Measurements from ENCODE around the gene FHAD1. TPM values are rescaled to one million over a fixed set of nuclear protein-coding genes. Genes with fewer than 3 reads are reported as not detected.

FHAD1 gene
- total RNA-seq, 1 experiment from 2014 or later: 3.5 TPM

DNA sequence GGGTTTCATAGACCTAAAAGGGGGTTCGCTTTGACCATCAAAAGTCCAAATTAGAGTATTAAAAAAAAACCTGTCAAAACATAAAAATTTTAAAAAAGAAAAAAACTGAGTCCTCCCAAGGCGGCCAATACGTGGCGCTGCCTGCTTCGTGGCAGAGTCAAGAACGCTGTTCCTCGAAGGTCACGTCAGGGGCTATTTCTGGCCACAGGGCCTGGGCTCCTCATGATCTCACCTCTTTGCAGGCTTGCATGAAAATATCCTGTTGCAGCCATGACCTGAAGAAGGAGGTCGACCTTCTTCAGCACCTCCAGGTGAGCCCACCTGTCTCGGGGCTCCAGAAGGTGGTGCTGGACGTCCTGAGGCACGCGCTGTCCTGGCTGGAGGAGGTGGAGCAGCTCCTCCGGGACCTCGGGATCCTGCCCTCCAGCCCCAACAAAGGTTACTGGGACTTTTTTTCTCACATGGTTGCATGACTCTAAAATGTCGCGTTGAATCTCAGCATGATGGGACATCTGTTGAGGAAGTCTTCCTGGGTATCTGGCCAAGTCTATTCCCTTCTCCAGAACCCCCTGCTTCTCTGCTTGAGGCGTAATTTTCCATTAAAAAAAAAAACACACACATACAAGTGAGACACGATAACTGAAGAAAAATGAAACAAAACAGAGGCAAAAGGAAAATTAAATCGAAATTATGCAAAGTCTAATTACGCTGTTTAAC is 82.2 kb downstream of the FHAD1 start:
- Histone ChIP-seq H3K4me2 (ENCODE audit: low read length) (no peak overlapping the region), H4K20me1 (ENCODE audit: insufficient read depth) (no peaks in the 10 kb centered on the region), H3K9me3 (ENCODE audit: control insufficient read depth in 1 of 2, insufficient read depth in 1 of 2, low read depth in 1 of 2, low read length in 2 of 2) (no peaks in the 10 kb centered on the region), H3K27me3 (ENCODE audit: insufficient read depth, low read length) (no peaks in the 10 kb centered on the region), H2AFZ (ENCODE audit: low read depth, low read length, poor library complexity, severe bottlenecking) (no peak overlapping the region), H3K36me3 (ENCODE audit: control insufficient read depth in 1 of 2, insufficient read depth in 2 of 2, low read length in 2 of 2) (no peaks in the 10 kb centered on the region), H3K79me2 (ENCODE audit: insufficient read depth, low read length) (no peaks in the 10 kb centered on the region), H3K27ac (ENCODE audit: low read depth, low read length) (no peak overlapping the region), H3K9ac (ENCODE audit: low read length) (no peak overlapping the region), H3K9me2 (ENCODE audit: insufficient read depth) (no peaks in the 10 kb centered on the region), H3K4me3 (replicated peaks in 1 of 2; ENCODE audit: low read depth in 1 of 2, low read length in 2 of 2) (no peak overlapping the region), H3K4me1 (ENCODE audit: control insufficient read depth in 1 of 2, insufficient read depth in 2 of 2, low read length in 2 of 2) (peaks cover 0 to 13% of the 10 kb centered on the region in 2 experiments; a peak in 2 of 4 replicates)
- TF ChIP-seq POLR2A (IDR thresholded peaks at IDR 0.05; ENCODE audit: borderline replicate concordance, extremely low read depth, insufficient read depth, insufficient read length) (no peak), ZFX (IDR thresholded peaks at IDR 0.05) (no peak), EGR1 (IDR thresholded peaks at IDR 0.05; ENCODE audit: low read depth) (no peak), FOSL1 (IDR thresholded peaks at IDR 0.05; ENCODE audit: low read depth) (no peak), TCF7L2 (IDR thresholded peaks at IDR 0.05; ENCODE audit: borderline replicate concordance, extremely low read depth, insufficient read depth, insufficient read length) (no peak), SRF (IDR thresholded peaks at IDR 0.05; ENCODE audit: low read depth) (no peak)
- intact Hi-C loops (cut with micrococcal nuclease): no loop called here
- RAD21 ChIA-PET (ENCODE audit: low non-redundant PET in 1 of 2, low total read pairs in 2 of 2, uncharacterized antibody in 2 of 2, unreplicated experiment in 2 of 2): no interaction called here
- POLR2A ChIA-PET: no interaction called here
- BruUV-seq (replicated peaks): no TSS peak
- CTCF ChIA-PET: no interaction called here
- DNase-seq (ENCODE audit: low read depth, low spot score): no peak
- no peak for ATAC-seq

GRCh38 chr1:15330028-15330427 is 83.0 kb downstream of the FHAD1 start:
- H3K27ac ChIP-seq (ENCODE audit: low read depth, low read length): no peak overlapping the region
- no peak overlapping the region for H2AFZ ChIP-seq (ENCODE audit: low read depth, low read length, poor library complexity, severe bottlenecking)
- no peak overlapping the region for H3K9ac ChIP-seq (ENCODE audit: low read length)
- H3K4me1 ChIP-seq (ENCODE audit: control insufficient read depth in 1 of 2, insufficient read depth in 2 of 2, low read length in 2 of 2): peaks cover 0 to 5% of the 10 kb centered on the region in 2 experiments; a peak in 2 of 4 replicates
- no peaks in the 10 kb centered on the region for H3K9me3 ChIP-seq (ENCODE audit: control insufficient read depth in 1 of 2, insufficient read depth in 1 of 2, low read depth in 1 of 2, low read length in 2 of 2)
- no peaks in the 10 kb centered on the region for H4K20me1 ChIP-seq (ENCODE audit: insufficient read depth)
- no peak overlapping the region for H3K4me2 ChIP-seq (ENCODE audit: low read length)
- H3K4me3 ChIP-seq (replicated peaks in 1 of 2; ENCODE audit: low read depth in 1 of 2, low read length in 2 of 2): no peak overlapping the region
- RAD21 ChIA-PET (ENCODE audit: low non-redundant PET in 1 of 2, low total read pairs in 2 of 2, uncharacterized antibody in 2 of 2, unreplicated experiment in 2 of 2): no interaction called here
- TF ChIP-seq POLR2A (IDR thresholded peaks at IDR 0.05; ENCODE audit: borderline replicate concordance, extremely low read depth, insufficient read depth, insufficient read length) (no peak), ZFX (IDR thresholded peaks at IDR 0.05) (no peak), EZH2 (IDR thresholded peaks at IDR 0.05) (no peak), YY1 (IDR thresholded peaks at IDR 0.05; ENCODE audit: extremely low read depth, insufficient replicate concordance, low read depth, low read length) (no peak), ELF1 (IDR thresholded peaks at IDR 0.05; ENCODE audit: borderline replicate concordance, low read depth) (no peak), CTCF (IDR thresholded peaks at IDR 0.05 in 2 of 3, conservative IDR thresholded peaks at IDR 0.05 in 1 of 3; ENCODE audit: borderline replicate concordance in 1 of 3, insufficient read depth in 1 of 3, low read depth in 2 of 3, low read length in 2 of 3) (no peak), TCF7L2 (IDR thresholded peaks at IDR 0.05; ENCODE audit: borderline replicate concordance, extremely low read depth, insufficient read depth, insufficient read length) (no peak), SIN3A (IDR thresholded peaks at IDR 0.05; ENCODE audit: low read depth) (no peak), RAD21 (IDR thresholded peaks at IDR 0.05; ENCODE audit: low read depth) (no peak), EZH2phosphoT487 (IDR thresholded peaks at IDR 0.05; ENCODE audit: borderline replicate concordance) (no peak), SP1 (IDR thresholded peaks at IDR 0.05; ENCODE audit: low read depth) (no peak), EGR1 (IDR thresholded peaks at IDR 0.05; ENCODE audit: low read depth) (no peak), FOSL1 (IDR thresholded peaks at IDR 0.05; ENCODE audit: low read depth) (no peak)
- TF ChIP-seq, protein P1, sequence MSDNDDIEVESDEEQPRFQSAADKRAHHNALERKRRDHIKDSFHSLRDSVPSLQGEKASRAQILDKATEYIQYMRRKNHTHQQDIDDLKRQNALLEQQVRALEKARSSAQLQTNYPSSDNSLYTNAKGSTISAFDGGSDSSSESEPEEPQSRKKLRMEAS (IDR thresholded peaks at IDR 0.05): no peak
- TF ChIP-seq, protein P2, sequence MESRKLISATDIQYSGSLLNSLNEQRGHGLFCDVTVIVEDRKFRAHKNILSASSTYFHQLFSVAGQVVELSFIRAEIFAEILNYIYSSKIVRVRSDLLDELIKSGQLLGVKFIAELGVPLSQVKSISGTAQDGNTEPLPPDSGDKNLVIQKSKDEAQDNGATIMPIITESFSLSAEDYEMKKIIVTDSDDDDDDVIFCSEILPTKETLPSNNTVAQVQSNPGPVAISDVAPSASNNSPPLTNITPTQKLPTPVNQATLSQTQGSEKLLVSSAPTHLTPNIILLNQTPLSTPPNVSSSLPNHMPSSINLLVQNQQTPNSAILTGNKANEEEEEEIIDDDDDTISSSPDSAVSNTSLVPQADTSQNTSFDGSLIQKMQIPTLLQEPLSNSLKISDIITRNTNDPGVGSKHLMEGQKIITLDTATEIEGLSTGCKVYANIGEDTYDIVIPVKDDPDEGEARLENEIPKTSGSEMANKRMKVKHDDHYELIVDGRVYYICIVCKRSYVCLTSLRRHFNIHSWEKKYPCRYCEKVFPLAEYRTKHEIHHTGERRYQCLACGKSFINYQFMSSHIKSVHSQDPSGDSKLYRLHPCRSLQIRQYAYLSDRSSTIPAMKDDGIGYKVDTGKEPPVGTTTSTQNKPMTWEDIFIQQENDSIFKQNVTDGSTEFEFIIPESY (IDR thresholded peaks at IDR 0.05; ENCODE audit: extremely low read depth, insufficient replicate concordance, low read length): no peak
- DNase-seq (ENCODE audit: low read depth, low spot score) (no peak), ATAC-seq (no peak)
- H3K36me3 ChIP-seq (ENCODE audit: control insufficient read depth in 1 of 2, insufficient read depth in 2 of 2, low read length in 2 of 2): no peaks in the 10 kb centered on the region
- CTCF ChIA-PET: no interaction called here
- no TSS peak for BruUV-seq (replicated peaks)
- H3K9me2 ChIP-seq (ENCODE audit: insufficient read depth): no peaks in the 10 kb centered on the region
- POLR2A ChIA-PET: no interaction called here
- no peaks in the 10 kb centered on the region for H3K27me3 ChIP-seq (ENCODE audit: insufficient read depth, low read length)
- H3K79me2 ChIP-seq (ENCODE audit: insufficient read depth, low read length): no peaks in the 10 kb centered on the region
- intact Hi-C loops (cut with micrococcal nuclease): no loop called here

All from HCT116 (cell line).